Stimulated activated CD4-positive, alpha-beta T cell treated with anti-CD3 and anti-CD28 coated beads, Interleukin-12 subunit alpha, Interleukin-12 subunit beta, amount 100 ng/mL, for 24 hours (primary cell): ENCODE measurements around the gene FCN3.

Source experiments
- DNase-seq, 2 experiments: peaks; one replicate each; pipeline ENCODE4 v3.0.0-alpha.2; 2020; ENCODE audit warnings: low read depth in 2 of 2

Gene FCN3

GRCh38 chr1:27358038-27358927 lies 16.3 kb downstream of the FCN3 start:
- DNase-seq = no peak

DNA sequence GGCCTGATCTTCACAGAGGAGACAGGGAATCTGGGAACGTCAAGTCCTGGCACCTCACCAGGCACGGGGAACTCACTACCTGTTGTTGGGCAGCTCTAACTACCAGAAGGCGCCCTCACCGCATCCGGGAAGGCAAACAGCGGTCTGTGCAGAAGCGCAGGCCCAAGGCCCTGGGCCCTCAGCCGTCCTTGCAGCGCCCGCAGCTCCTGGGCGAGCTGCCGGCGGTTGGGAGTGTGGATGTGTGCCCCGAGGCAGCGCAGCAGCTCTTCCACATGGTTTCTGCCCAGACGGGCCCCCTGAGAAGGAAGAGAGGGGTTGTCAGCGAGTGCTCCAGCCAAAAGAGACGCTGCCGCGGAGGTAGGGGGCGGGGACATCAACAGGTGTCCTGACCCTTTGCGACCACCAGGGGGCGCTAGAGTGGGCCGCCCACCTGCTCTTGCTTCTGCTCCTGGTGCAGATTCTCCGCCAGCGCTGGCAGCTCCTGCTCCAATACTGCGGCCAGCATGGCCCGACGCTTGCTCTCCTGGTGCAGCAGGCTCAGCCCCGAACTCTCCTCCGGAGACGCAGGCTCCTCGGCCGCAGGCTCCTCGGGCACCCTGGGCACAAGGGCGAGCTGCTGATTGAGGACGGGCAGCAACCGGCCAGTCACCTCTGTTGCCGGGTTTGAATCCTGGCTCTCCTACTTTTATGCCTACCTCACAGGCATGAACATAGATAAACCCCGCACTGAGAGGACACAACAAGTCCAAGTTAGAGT lies 17.2 kb downstream of the FCN3 start:
- peak; percentile 70 to 71 for DNase-seq

DNA sequence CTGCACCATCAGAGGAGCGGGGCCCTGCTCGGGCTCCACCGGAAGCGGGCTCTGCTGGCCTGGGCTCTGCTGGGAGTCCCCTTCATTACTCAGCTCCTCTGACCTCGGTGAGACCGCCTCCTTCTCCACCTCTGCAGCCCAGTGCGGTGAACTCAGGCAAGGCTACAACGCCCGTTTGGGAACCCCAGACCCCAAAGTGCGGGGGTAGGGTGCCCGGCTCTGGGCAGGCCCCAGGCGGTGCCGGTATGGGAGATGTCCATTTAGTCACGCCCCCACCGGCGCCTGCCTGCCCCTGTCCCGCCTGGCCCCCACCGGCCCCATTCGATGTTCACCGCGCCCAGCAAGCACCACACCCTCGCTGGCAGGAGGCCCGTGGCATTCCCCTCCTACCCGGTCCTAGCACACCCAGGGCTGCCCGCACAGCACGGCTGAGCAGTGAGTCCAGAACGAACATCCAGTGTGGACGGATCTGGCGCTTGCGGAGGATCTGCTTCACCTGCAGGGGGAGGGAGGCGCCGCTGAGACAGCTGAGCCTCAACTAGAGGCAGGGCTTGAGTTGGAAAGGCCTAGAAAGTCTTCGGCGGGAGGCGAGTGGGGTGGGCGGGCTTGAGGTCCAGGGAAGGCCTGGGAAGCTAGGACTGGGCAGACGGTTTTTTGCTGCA lies 17.9 kb downstream of the FCN3 start:
- DNase-seq = no peak

- DNase-seq = no peak
These were observed 18.4 kb downstream of the FCN3 start for GRCh38 chr1:27356277-27356618.

GRCh38 chr1:27355683-27356082 lies 18.9 kb downstream of the FCN3 start:
- no peak for DNase-seq

DNA sequence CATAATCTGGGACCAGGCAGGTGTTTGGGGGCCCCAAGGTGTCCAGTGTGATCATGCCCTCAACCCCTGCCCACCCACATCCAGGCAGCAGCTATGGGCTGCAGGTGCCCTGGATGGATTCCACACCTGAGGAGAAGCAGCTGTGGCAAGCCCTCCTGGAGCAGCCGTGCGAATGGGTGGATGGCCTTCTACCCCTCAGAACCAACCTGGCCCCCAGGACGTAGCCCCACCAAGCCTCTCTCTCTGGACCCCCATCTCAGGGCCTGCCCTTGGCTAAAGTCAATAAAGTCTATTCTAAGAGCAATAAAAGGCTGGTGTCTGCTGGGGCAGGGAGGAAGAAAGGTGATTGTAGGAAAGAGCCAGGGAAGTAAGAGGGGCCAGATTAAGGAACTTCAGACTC lies 21.0 kb downstream of the FCN3 start:
- no peak for DNase-seq

DNA sequence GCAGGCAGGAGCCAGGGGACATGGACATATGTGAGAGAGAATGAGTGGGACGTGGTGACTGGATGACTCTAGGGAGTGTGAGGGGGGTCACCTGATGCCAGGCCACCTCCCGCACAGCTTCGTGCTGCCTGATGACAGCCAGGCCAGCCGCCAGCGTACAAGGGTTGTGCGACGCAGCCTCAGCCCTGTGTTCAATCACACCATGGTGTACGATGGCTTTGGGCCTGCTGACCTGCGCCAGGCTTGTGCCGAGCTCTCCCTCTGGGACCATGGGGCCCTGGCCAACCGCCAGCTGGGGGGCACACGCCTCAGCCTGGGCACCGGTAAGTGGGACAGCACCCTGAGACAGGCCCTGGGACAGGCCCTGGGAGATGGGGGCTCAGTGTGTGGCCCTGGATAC lies 21.5 kb downstream of the FCN3 start:
- no peak for DNase-seq

DNA sequence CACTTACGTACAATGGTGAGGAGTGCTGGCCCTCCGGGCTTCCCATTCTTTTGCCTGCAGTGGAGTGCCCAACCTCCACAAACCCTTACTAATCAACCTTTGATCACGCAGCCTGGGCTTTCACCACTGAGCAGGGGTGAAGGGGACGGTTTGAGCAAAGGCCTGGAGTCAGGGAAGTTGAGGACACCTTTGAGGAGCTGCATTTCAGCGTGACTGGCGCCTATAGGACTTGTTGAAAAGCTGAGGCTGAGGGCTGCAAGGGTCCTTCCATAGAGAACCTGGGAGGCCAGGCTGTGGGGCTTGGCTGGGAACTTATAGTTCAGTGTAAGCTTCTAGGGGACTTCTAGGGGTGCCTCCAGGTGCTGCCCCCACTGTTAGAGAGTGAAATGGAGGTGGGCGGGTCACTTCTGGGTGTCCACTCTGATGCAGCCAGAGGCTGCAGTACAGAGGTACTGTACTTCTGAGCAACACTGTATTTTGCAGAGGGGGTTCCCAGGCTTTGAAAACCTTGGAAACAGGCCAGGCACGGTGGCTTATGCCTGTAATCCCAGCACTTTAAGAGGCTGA lies 23.0 kb downstream of the FCN3 start:
- no peak for DNase-seq

DNA sequence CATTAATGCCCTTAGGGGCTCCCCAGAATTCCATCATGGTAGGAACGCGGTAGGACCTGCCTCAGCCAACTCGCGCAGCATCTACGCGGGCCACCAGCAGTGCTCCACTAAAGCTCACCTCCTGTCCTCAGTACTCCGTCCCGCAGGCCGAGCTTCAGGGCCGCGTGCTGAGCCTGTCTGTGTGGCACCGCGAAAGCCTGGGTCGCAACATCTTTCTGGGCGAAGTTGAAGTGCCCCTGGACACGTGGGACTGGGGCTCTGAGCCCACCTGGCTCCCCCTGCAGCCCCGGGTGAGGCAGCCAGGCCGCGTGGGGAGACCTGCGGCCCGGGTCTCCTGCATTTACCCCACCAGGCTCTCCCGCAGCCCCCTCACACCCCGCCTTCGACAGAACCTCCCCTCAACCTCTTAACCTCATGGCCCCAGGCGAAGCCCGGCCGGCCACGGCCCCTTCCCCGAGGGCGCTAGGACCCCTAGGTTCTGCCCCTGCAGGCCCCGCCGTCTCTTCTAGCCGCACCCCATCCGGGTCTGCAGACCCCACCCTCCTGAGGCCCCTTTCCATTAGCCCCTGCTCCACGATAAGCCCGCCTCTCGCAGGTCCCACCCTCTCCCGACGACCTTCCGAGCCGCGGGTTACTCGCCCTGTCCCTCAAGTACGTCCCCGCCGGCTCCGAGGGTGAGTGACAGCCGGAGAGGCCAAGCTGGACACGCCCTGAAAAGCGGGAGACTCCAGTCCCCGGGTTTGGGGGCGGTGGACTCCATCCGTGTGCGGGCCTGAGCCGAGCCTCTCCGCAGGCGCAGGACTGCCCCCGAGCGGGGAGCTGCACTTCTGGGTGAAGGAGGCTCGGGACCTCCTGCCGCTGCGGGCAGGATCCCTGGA lies 23.7 kb downstream of the FCN3 start:
- DNase-seq = no peak

DNA sequence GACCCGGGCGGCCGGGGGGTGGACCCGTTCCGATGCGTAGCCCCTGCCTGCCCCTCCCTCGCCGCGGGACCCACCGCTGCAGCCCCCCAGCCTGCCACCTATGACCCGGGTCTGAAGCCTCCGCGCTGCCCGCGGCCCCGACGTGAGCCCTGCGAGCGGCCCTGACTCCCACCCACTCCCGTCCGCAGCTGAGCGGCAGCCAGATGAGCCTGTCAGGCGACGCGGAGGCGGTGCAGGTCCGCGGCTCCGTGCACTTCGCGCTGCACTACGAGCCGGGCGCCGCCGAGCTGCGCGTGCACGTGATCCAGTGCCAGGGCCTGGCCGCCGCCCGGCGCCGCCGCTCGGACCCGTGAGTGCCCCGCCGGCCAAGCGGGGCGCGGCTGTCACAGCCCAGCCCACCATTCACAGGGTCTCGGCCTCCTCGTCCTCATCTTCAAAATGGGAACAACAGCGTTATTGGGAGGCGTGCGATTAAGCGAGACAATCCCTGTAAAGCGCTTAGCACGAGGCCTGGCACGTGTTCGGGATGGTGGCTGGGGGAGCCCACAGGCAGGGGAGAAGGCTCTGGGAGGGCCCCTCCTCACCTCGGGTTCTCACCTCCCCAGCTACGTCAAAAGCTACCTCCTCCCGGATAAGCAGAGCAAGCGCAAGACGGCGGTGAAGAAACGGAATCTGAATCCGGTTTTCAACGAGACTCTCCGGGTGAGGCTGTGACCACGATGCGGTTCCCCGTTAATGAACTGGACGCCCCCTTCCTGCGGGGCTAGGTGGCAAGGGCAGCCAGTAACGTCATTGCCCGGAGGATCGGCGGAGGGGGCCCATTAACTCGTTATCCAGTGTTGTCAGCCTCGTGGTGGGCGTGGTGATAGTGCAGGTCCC lies 24.6 kb downstream of the FCN3 start:
- DNase-seq = no peak

- no peak for DNase-seq
These were observed 25.5 kb downstream of the FCN3 start for GRCh38 chr1:27348861-27349783.

- no peak for DNase-seq
These were observed 27.5 kb downstream of the FCN3 start for GRCh38 chr1:27346991-27347624.

DNA sequence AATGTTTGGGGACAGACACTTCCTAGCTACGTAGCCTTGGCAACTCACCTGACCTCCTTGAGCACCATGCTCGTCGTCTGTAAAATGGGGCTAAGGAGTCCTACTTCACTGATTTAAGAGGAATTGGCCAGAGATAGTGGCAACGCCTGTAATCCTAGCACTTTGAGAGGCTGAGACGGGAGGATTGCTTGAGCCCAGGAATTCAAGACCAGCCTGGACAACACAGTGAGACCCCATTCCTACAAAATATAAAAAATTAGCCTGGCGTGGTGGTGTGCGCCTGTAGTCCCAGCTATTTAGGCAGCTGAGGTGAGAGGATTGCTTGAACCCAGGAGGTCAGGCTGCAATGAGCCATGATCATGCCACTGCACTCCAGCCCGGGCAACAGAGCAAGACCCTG lies 28.3 kb downstream of the FCN3 start:
- DNase-seq = no peak

GRCh38 chr1:27345272-27345671 lies 29.4 kb downstream of the FCN3 start:
- DNase-seq = no peak

- DNase-seq = no peak
These were observed 31.0 kb downstream of the FCN3 start for GRCh38 chr1:27343639-27344025.

DNA sequence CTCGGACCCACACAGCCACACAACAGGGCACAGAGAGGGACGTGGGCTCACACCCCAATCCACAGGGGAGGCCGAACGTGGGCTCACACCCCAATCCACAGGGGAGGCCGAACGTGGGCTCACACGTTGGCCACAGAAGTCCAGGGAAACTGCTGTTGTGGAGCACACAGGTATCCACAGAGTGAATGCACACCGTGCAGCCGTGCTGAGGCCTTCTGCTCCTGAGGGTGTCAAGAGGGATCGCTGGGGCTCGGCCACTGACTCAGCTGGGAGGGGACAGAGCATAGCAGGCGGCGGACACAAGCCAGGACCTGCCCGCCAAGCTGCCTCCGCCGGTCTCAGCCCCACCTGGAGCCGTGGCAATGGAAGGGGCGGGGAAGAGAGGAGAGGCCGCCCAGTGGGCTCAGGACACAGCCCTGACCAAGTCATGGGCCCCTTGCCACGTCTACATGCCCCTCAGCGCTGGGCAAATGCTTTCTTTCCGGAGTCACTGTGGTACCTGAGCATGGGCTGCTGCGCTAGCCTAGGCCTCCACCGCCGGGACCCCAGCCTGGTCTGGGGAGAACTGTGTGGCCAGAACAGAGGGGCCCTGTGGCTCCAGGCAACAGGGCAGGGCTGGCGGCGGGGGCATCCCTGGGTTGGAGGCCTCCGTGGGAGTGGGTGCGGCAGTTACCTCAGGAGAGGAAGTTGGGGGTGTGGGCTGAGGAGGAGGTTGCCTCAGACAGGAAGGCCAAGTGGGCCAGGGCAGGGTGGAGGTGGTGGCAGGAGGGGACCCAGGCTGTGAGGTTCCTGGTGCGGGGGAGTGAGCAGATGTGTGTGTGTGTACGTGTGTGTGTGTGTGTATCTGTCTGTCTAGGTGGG lies 31.6 kb downstream of the FCN3 start:
- peak in 1 of 2 experiments; percentile 36 for DNase-seq

DNA sequence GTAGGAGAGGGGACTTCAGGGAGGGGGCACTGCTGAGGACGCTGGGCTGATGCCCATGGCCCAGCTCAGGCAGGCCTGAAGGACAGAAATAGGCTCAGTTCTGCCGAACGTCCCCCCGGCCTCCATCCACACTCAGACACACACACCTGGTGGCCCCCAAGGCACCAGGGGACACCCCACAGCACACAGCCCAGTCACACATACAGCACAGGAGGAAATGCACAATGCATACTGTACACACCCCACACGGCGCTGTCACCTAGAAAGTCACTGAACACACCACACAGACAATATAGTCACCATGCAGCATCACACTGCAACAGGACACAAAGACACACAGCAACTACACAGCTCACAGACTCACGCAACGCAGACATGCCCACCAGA lies 32.2 kb downstream of the FCN3 start:
- no peak for DNase-seq
